Glutamatergic neuron (in vitro differentiated cells): ENCODE results near the gene MAML2. TPM values are rescaled to one million over a fixed set of nuclear protein-coding genes. Genes with fewer than 3 reads are reported as not detected.

Experiments used
- DNase-seq: peaks from one replicate; pipeline ENCODE4 v3.0.0; 2022
- H3K27ac Mint-ChIP-seq: one replicate; pipeline ENCODE4 v1.8.0; 2020; ENCODE audit warnings: mild to moderate bottlenecking, mixed read lengths, inconsistent platforms; ENCODE audit not compliant: unreplicated experiment
- H3K27me3 Mint-ChIP-seq: one replicate; pipeline ENCODE4 v1.8.0; 2020; ENCODE audit warnings: mild to moderate bottlenecking, moderate library complexity, mixed read lengths, inconsistent platforms; ENCODE audit not compliant: unreplicated experiment
- H3K36me3 Mint-ChIP-seq: one replicate; pipeline ENCODE4 v1.8.0; 2020; ENCODE audit warnings: mild to moderate bottlenecking, mixed read lengths, inconsistent platforms; ENCODE audit not compliant: unreplicated experiment
- H3K4me1 Mint-ChIP-seq: one replicate; pipeline ENCODE4 v1.8.0; 2020; ENCODE audit warnings: mild to moderate bottlenecking, low read depth, mixed read lengths, inconsistent platforms; ENCODE audit not compliant: unreplicated experiment
- H3K4me3 Mint-ChIP-seq: one replicate; pipeline ENCODE4 v1.8.0; 2020; ENCODE audit warnings: mild to moderate bottlenecking, mixed read lengths, inconsistent platforms; ENCODE audit not compliant: unreplicated experiment
- H3K9me3 Mint-ChIP-seq: one replicate; pipeline ENCODE4 v1.8.0; 2020; ENCODE audit warnings: mild to moderate bottlenecking, moderate library complexity, mixed read lengths, inconsistent platforms; ENCODE audit not compliant: unreplicated experiment
- CTCF ChIP-seq: fragments of 200-600 bp; sonication (generic); IDR thresholded peaks from one replicate; pipeline ENCODE4 v1.5.0; 2021; ENCODE audit not compliant: partially characterized antibody, unreplicated experiment
- total RNA-seq: library from RNA; stranded (reverse); fragmentation: NEBNext Ultra II Directional; extraction: Animal tissue kit (Norgen Biotek cat#: 25700); gene quantifications from one replicate; pipeline ENCODE4 v1.2.1, GENCODE V29; 2021; ENCODE audit not compliant: unreplicated experiment

Gene MAML2
- total RNA-seq, 1 donor from 2014 or later = 2.1 TPM

DNA sequence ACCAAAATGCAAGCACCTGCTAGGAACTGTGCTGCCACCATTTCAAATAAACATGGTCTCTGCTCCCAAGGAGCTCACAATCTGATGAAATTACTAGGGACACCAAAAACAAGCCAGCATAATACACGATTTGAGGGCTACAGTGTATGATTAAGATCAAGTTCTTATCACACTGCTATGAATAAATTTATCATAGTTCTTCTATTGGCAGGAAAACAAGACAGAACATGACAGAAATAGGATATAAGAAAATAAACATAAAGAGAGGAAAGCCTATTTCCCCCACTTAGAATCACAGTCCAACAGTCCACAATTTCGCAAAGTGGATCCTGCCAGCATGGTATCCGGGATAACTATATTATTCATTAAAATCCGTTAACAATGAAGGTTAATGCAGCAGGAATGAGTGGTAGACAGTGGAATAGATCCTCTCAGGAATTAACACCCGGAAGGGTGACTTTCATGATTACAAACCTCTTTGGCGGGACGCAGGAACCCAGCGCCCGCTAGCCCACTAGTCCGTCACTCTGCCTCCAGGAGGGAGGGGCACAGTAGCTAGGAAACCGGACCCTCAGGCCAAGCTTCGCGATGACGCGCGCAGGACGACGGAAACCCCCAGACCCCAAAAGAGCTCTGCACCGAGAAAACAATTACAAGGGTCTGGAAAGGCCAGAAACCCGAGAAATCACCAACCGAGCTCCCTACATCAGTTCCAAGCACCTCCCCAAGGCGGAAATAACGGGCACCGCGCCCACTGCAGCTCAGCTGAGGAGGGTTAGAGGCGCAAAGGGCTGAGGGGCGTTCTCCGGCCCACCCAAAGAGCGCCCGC is 46.1 kb upstream of the MAML2 start:
- H3K27me3 Mint-ChIP-seq = peaks cover 2% of the 10 kb centered on the region
- H3K36me3 Mint-ChIP-seq = peaks cover 4% of the 10 kb centered on the region
- DNase-seq = peak; percentile 77
- H3K9me3 Mint-ChIP-seq = no peaks in the 10 kb centered on the region
- no peak for TF ChIP-seq CTCF
- H3K27ac Mint-ChIP-seq = peak overlapping the region; percentile 89
- H3K4me3 Mint-ChIP-seq = peak overlapping the region; percentile 91
- H3K4me1 Mint-ChIP-seq = peaks cover 11% of the 10 kb centered on the region

DNA sequence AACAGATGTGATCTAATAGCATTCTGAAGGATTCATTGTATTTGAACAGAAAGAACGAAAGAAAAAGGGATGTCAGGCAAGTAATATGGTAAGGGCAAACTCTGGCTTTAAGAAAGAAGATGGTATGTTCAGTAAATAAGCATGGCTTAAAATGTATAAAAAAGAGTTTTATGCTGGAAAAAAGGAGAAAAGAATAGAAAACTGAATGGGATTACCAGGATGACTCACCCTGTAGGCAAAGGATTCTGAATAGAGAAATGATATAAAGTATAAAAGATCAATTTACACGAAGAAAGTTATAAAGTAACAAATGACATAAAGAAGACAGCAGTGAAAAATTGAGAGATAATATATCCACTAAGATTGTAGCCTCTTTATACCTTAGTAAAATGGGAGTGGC is 42.2 kb upstream of the MAML2 start:
- no peak for DNase-seq
- no peak overlapping the region for H3K4me3 Mint-ChIP-seq
- H3K27ac Mint-ChIP-seq = no peak overlapping the region

DNA sequence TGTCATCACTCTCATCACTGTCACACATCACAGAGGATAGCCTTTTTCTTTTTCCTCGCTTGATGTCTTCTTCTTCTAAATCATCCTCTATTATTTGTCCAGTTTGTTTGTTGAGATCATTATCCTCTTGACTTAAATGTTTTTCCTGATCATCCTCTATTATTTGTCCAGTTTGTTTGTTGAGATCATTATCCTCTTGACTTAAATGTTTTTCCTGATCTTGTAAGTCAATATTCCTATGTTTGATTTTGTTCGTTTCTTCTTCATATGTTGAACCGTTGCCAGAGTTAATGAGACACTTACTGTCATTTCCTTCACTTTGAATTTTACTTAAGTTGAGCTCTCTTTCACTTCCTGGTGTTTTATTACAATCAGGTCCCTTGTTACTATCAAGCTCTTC is 41.2 kb upstream of the MAML2 start:
- H3K4me1 Mint-ChIP-seq = peaks cover 5% of the 10 kb centered on the region
- no peaks in the 10 kb centered on the region for H3K27me3 Mint-ChIP-seq
- no peaks in the 10 kb centered on the region for H3K9me3 Mint-ChIP-seq
- no peak overlapping the region for H3K27ac Mint-ChIP-seq
- no peak for TF ChIP-seq CTCF
- H3K36me3 Mint-ChIP-seq = no peaks in the 10 kb centered on the region
- DNase-seq = no peak
- H3K4me3 Mint-ChIP-seq = no peak overlapping the region

More for the DNA sequence above, 42.2 kb upstream of the MAML2 start:
- H3K9me3 Mint-ChIP-seq = no peaks in the 10 kb centered on the region
- H3K27me3 Mint-ChIP-seq = no peaks in the 10 kb centered on the region
- TF ChIP-seq CTCF = no peak
- no peaks in the 10 kb centered on the region for H3K36me3 Mint-ChIP-seq
- peaks cover 5% of the 10 kb centered on the region for H3K4me1 Mint-ChIP-seq

DNA sequence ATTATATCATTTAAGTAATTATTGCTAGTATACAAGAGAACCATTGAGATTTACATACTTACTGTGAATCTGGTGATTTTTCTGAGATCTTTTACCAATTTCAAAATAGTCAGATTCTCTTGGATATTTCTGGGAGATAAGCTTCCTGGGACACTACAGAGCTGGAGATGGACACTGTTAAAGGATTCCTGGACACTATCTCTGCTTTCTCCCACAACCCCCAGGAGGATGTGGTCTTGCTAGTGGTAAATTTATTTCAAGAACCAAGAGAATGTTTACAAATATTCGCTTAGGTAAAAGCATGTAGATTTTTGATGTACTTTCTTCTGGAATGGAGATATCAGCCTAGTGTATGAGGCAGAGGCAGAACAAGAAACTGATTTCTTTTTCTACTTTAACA is 33.8 kb upstream of the MAML2 start:
- Mint-ChIP-seq H3K4me3 (no peak overlapping the region), H3K36me3 (no peaks in the 10 kb centered on the region), H3K4me1 (no peaks in the 10 kb centered on the region), H3K9me3 (no peaks in the 10 kb centered on the region), H3K27ac (no peak overlapping the region), H3K27me3 (peaks cover 2% of the 10 kb centered on the region)
- DNase-seq = no peak
- TF ChIP-seq CTCF = no peak

DNA sequence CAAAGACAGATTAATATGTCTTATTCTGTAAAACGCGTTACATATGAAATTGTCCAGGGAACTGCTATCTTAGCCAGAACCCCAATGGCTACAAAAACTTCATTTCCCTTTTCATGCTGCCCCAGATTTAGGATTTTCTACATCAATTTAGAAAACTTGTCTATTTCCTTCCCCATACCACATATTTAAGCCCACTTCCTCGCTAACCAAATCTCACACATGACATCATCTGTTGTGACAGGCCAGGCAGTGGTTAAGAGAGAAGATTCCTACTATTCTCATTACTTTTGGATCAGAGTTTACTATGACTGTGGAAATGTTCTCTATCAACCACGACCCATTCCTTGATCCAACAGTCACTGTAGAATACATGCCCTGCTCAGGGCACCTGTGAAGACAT is 30.8 kb upstream of the MAML2 start:
- no peak for DNase-seq
- Mint-ChIP-seq H3K9me3 (no peaks in the 10 kb centered on the region), H3K27ac (no peak overlapping the region), H3K36me3 (peaks cover 6% of the 10 kb centered on the region), H3K4me1 (no peaks in the 10 kb centered on the region), H3K27me3 (peaks cover 2% of the 10 kb centered on the region), H3K4me3 (no peak overlapping the region)
- TF ChIP-seq CTCF = no peak
